ENCODE data around the gene HVCN1.
"Not testable (repeated sequence)": the region's sequence is repeated elsewhere in the genome, so short reads cannot be mapped to it uniquely, and the experiment has no call there.

HVCN1 gene

GRCh38 chr12:110726708-110727369 lies 37.9 kb upstream of the HVCN1 start:
- Histone ChIP-seq H3K79me1 (ENCODE audit: low read length) (no peaks in the 10 kb centered on the region), H3K4me1 (ENCODE audit: control insufficient read depth in 1 of 2, insufficient read depth in 2 of 2, low read length in 2 of 2) (peaks cover 0 to 2% of the 10 kb centered on the region in 2 experiments), H4K8ac (ENCODE audit: low read depth, low read length) (no peak overlapping the region), H2AFZ (ENCODE audit: insufficient read depth, low read length, poor library complexity) (no peak overlapping the region), H2AK5ac (ENCODE audit: low read length) (no peak overlapping the region), H4K12ac (ENCODE audit: low read depth, low read length) (no peak overlapping the region), H2BK12ac (ENCODE audit: low read length) (no peak overlapping the region), H3K27ac (ENCODE audit: low read depth, low read length) (no peak overlapping the region), H3K36me3 (ENCODE audit: control insufficient read depth in 1 of 2, insufficient read depth in 2 of 2, low read length in 2 of 2) (peaks cover 27 to 57% of the 10 kb centered on the region in 2 experiments), H3K9me3 (ENCODE audit: insufficient read depth, low read depth, low read length) (no peaks in the 10 kb centered on the region), H3K27me3 (ENCODE audit: insufficient read depth, low read length) (no peaks in the 10 kb centered on the region), H3K79me2 (ENCODE audit: control insufficient read depth, insufficient read depth, low read length, poor library complexity) (no peaks in the 10 kb centered on the region), H3K23ac (ENCODE audit: low read length) (no peak overlapping the region), H2BK5ac (ENCODE audit: low read depth, low read length, poor library complexity) (no peak overlapping the region), H3K4ac (ENCODE audit: low read depth, low read length) (peak overlapping the region; percentile 33), H4K91ac (ENCODE audit: low read depth, low read length) (no peak overlapping the region), H3K14ac (ENCODE audit: low read length) (no peak overlapping the region), H3K4me2 (ENCODE audit: low read length) (no peak overlapping the region), H2BK120ac (ENCODE audit: insufficient read depth, low read length, poor library complexity) (no peak overlapping the region), H3K4me3 (ENCODE audit: low read depth, low read length) (no peak overlapping the region), H3K9ac (ENCODE audit: low read length) (no peak overlapping the region), H3K18ac (ENCODE audit: low read length) (no peak overlapping the region)
- DNase-seq = no peak
- no CpG with 5 or more reads among the region's 9 CpGs for WGBS (ENCODE audit: extremely low coverage, insufficient coverage, insufficient read length)

DNA sequence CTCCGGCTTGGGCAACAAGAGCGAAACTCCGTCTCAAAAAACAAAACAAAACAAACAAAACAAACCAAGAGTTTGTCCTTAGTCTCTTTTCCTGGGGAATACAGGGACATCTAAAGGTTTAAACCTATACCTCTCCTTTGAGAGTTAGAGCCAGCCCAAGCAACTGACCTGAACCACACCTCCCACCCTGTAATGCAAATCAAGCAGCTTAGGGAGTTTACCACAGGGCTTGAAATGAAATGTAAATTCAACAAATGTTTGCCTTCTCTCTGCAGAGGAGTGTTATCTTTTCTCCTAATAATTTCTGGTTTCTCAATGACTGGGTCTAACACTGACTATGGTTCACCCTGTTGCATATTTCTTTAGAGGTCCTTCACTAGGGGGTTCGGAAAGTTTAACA lies 37.1 kb upstream of the HVCN1 start:
- Histone ChIP-seq H3K9me3 (ENCODE audit: insufficient read depth, low read depth, low read length) (no peaks in the 10 kb centered on the region), H4K8ac (ENCODE audit: low read depth, low read length) (no peak overlapping the region), H3K4me2 (ENCODE audit: low read length) (no peak overlapping the region), H2BK120ac (ENCODE audit: insufficient read depth, low read length, poor library complexity) (no peak overlapping the region), H2BK5ac (ENCODE audit: low read depth, low read length, poor library complexity) (no peak overlapping the region), H3K27me3 (ENCODE audit: insufficient read depth, low read length) (no peaks in the 10 kb centered on the region), H4K12ac (ENCODE audit: low read depth, low read length) (no peak overlapping the region), H3K79me2 (ENCODE audit: control insufficient read depth, insufficient read depth, low read length, poor library complexity) (no peaks in the 10 kb centered on the region), H3K14ac (ENCODE audit: low read length) (no peak overlapping the region), H3K4me1 (ENCODE audit: control insufficient read depth in 1 of 2, insufficient read depth in 2 of 2, low read length in 2 of 2) (peaks cover 0 to 2% of the 10 kb centered on the region in 2 experiments), H3K9ac (ENCODE audit: low read length) (no peak overlapping the region), H3K36me3 (ENCODE audit: control insufficient read depth in 1 of 2, insufficient read depth in 2 of 2, low read length in 2 of 2) (peaks cover 27 to 55% of the 10 kb centered on the region in 2 experiments), H4K91ac (ENCODE audit: low read depth, low read length) (no peak overlapping the region), H2BK12ac (ENCODE audit: low read length) (no peak overlapping the region), H3K18ac (ENCODE audit: low read length) (no peak overlapping the region), H3K23ac (ENCODE audit: low read length) (no peak overlapping the region), H2AFZ (ENCODE audit: insufficient read depth, low read length, poor library complexity) (no peak overlapping the region), H3K4me3 (ENCODE audit: low read depth, low read length) (no peak overlapping the region), H3K4ac (ENCODE audit: low read depth, low read length) (no peak overlapping the region), H3K27ac (ENCODE audit: low read depth, low read length) (no peak overlapping the region), H2AK5ac (ENCODE audit: low read length) (no peak overlapping the region), H3K79me1 (ENCODE audit: low read length) (no peaks in the 10 kb centered on the region)
- WGBS (ENCODE audit: extremely low coverage, insufficient coverage, insufficient read length) = no CpG with 5 or more reads among the region's 4 CpGs
- no peak for DNase-seq

DNA sequence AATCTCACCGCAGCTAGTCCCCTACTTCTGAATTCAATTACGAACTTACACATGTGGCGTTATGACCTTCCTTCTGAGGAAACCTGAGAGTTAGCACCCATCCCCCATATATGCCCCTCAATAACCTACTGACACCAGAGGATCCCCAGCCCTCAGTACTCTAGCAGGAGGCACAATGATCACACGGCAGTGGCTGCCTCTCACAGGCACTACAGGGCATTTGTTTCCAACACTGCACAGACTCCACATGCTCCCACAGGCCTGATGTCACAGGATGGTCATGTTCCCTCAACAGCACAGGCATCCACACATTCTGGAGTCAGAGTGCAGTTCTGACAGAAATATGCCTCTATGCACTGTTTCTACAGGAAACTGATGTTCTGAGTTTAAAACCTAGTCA lies 36.4 kb upstream of the HVCN1 start:
- Histone ChIP-seq H2BK5ac (ENCODE audit: low read depth, low read length, poor library complexity) (no peak overlapping the region), H3K18ac (ENCODE audit: low read length) (no peak overlapping the region), H2AFZ (ENCODE audit: insufficient read depth, low read length, poor library complexity) (no peak overlapping the region), H3K4ac (ENCODE audit: low read depth, low read length) (no peak overlapping the region), H4K12ac (ENCODE audit: low read depth, low read length) (no peak overlapping the region), H2BK12ac (ENCODE audit: low read length) (no peak overlapping the region), H2AK5ac (ENCODE audit: low read length) (no peak overlapping the region), H3K23ac (ENCODE audit: low read length) (no peak overlapping the region), H3K79me1 (ENCODE audit: low read length) (no peaks in the 10 kb centered on the region), H3K27me3 (ENCODE audit: insufficient read depth, low read length) (no peaks in the 10 kb centered on the region), H3K4me2 (ENCODE audit: low read length) (no peak overlapping the region), H3K4me1 (ENCODE audit: control insufficient read depth in 1 of 2, insufficient read depth in 2 of 2, low read length in 2 of 2) (no peaks in the 10 kb centered on the region), H3K9me3 (ENCODE audit: insufficient read depth, low read depth, low read length) (no peaks in the 10 kb centered on the region), H3K27ac (ENCODE audit: low read depth, low read length) (no peak overlapping the region), H3K79me2 (ENCODE audit: control insufficient read depth, insufficient read depth, low read length, poor library complexity) (no peaks in the 10 kb centered on the region), H4K91ac (ENCODE audit: low read depth, low read length) (no peak overlapping the region), H2BK120ac (ENCODE audit: insufficient read depth, low read length, poor library complexity) (no peak overlapping the region), H4K8ac (ENCODE audit: low read depth, low read length) (no peak overlapping the region), H3K14ac (ENCODE audit: low read length) (no peak overlapping the region), H3K4me3 (ENCODE audit: low read depth, low read length) (no peak overlapping the region), H3K36me3 (ENCODE audit: control insufficient read depth in 1 of 2, insufficient read depth in 2 of 2, low read length in 2 of 2) (peaks cover 27 to 53% of the 10 kb centered on the region in 2 experiments), H3K9ac (ENCODE audit: low read length) (no peak overlapping the region)
- no peak for DNase-seq
- no CpG with 5 or more reads among the region's 4 CpGs for WGBS (ENCODE audit: extremely low coverage, insufficient coverage, insufficient read length)

DNA sequence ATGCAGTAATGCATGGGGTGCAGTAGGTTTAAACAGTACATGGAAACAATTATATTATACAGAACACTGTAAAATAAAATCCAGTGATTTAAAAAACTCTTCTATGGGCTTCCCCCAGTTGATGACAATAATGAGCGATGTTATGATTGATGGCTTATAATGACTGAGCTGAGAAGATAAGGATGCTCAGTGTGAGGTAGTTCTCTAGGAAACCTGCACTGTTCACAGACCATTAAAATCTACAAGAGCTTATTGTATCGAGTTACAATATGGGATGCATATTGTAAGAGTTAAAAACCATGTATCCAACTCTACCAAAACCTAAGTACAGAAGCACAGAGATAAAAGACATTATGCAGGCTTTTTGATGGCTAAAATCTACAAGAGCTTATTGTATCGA lies 34.0 kb upstream of the HVCN1 start:
- H2AFZ ChIP-seq (ENCODE audit: insufficient read depth, low read length, poor library complexity); H3K79me1 ChIP-seq (ENCODE audit: low read length); H4K8ac ChIP-seq (ENCODE audit: low read depth, low read length); H3K9me3 ChIP-seq (ENCODE audit: insufficient read depth, low read depth, low read length); H2AK5ac ChIP-seq (ENCODE audit: low read length); H3K27ac ChIP-seq (ENCODE audit: low read depth, low read length); H3K14ac ChIP-seq (ENCODE audit: low read length); H3K23ac ChIP-seq (ENCODE audit: low read length); H3K79me2 ChIP-seq (ENCODE audit: control insufficient read depth, insufficient read depth, low read length, poor library complexity); H4K91ac ChIP-seq (ENCODE audit: low read depth, low read length); H3K9ac ChIP-seq (ENCODE audit: low read length); H2BK12ac ChIP-seq (ENCODE audit: low read length); H3K4ac ChIP-seq (ENCODE audit: low read depth, low read length); H3K4me3 ChIP-seq (ENCODE audit: low read depth, low read length); H2BK120ac ChIP-seq (ENCODE audit: insufficient read depth, low read length, poor library complexity); H4K12ac ChIP-seq (ENCODE audit: low read depth, low read length); H3K4me2 ChIP-seq (ENCODE audit: low read length); H3K18ac ChIP-seq (ENCODE audit: low read length); H3K4me1 ChIP-seq (ENCODE audit: control insufficient read depth in 1 of 2, insufficient read depth in 2 of 2, low read length in 2 of 2); DNase-seq; H3K27me3 ChIP-seq (ENCODE audit: insufficient read depth, low read length); H2BK5ac ChIP-seq (ENCODE audit: low read depth, low read length, poor library complexity): not testable (repeated sequence)
- no CpG with 5 or more reads among the region's 3 CpGs for WGBS (ENCODE audit: extremely low coverage, insufficient coverage, insufficient read length)
- peaks cover 22 to 46% of the 10 kb centered on the region in 2 experiments for H3K36me3 ChIP-seq (ENCODE audit: control insufficient read depth in 1 of 2, insufficient read depth in 2 of 2, low read length in 2 of 2)
